Measurements from ENCODE around the gene NELL2. TPM values are rescaled to one million over a fixed set of nuclear protein-coding genes. Genes with fewer than 3 reads are reported as not detected.

NELL2 gene
- total RNA-seq, 2 donors from 2014 or later, result 0.31 to 0.52 TPM

DNA sequence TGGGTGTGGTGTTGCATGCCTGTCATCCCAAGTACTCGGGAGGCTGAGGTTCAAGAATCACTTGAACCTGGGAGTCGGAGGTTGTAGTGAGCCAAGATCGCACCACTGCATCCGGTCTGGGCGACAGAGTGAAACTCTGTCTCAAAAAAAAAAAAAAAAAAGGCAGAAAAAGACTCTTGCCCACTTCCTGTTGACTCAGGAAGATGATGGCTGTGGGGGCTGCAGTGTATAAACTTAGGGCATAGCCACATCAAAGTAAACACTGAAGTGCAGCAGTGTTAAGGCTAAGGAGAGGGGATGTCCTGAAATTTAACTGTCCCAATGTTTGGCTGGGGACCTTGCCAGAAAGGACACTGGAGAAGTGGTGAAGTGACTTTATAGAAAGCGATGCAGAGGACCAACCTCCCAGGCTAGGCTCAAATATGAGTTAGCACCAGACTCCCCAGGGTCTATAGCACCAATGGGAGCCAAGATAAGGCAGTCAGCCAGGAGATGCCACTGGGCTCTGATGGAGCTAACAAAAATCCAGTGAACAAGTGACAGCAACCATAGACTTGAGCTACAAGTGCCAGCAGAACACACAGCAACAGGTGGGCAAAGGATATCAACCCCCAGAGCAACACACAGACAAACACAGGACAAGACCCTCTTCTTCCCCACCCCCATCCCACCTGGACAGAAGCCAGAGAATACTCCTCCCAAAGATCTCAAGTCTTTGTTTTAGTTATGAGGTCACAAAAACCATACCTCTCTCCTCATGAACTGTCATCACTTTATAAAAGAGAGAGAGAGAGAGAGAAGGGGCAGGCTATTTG lies 28.0 kb downstream of the NELL2 start:
- no peaks in the 10 kb centered on the region for H3K9me3 ChIP-seq
- TF ChIP-seq, protein P1, sequence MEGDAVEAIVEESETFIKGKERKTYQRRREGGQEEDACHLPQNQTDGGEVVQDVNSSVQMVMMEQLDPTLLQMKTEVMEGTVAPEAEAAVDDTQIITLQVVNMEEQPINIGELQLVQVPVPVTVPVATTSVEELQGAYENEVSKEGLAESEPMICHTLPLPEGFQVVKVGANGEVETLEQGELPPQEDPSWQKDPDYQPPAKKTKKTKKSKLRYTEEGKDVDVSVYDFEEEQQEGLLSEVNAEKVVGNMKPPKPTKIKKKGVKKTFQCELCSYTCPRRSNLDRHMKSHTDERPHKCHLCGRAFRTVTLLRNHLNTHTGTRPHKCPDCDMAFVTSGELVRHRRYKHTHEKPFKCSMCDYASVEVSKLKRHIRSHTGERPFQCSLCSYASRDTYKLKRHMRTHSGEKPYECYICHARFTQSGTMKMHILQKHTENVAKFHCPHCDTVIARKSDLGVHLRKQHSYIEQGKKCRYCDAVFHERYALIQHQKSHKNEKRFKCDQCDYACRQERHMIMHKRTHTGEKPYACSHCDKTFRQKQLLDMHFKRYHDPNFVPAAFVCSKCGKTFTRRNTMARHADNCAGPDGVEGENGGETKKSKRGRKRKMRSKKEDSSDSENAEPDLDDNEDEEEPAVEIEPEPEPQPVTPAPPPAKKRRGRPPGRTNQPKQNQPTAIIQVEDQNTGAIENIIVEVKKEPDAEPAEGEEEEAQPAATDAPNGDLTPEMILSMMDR (IDR thresholded peaks at IDR 0.05), result no peak
- DNase-seq (ENCODE audit: low spot score), result no peak
- no peak overlapping the region for H3K27ac ChIP-seq
- no peaks in the 10 kb centered on the region for H3K36me3 ChIP-seq
- H3K27me3 ChIP-seq, result no peaks in the 10 kb centered on the region
- no peaks in the 10 kb centered on the region for H3K4me1 ChIP-seq
- H3K4me3 ChIP-seq, result no peak overlapping the region

DNA sequence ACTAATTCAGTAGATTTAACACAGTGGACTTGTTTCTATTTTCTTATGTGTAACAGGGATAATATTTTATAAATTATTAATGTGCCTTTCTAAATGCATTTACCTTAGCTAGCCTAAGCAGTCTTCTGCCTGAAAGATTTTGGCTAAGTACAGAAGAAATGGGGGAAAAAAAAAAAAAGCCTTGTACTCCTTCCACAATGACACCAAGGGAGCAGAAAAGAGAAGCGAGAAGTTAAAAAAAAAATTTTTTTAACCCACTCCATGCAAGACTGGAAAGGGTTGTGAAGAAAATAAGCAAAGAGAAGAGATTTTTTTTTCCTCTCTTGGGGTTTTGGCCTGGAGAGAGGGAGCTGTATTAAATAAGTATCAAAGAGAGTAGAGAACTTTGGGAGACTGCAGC lies 28.7 kb downstream of the NELL2 start:
- H3K27ac ChIP-seq, result no peak overlapping the region
- no peak overlapping the region for H3K4me3 ChIP-seq
- no peaks in the 10 kb centered on the region for H3K36me3 ChIP-seq

DNA sequence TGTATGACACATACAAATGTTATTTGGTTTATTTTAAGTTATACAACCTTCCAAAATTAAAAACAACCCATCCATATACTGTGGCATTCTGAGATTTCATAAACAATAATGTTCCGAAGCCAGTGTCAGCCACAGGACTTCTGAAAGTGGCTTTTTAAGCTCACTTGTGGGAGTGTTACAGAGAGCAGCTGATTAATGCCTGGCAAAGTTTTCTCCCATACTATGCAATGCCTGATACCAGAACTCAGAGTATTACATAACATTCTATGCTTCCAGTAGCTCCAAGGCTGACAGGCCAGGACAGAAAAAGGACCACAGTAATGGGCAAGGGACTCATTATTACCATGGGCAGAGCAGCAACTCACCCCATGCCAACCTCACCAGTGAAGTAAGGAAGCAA lies 29.3 kb downstream of the NELL2 start:
- H3K36me3 ChIP-seq, result no peaks in the 10 kb centered on the region
- H3K4me3 ChIP-seq, result no peak overlapping the region
- H3K27ac ChIP-seq, result no peak overlapping the region
- DNase-seq (ENCODE audit: low spot score), result no peak
- no peaks in the 10 kb centered on the region for H3K9me3 ChIP-seq
- TF ChIP-seq, protein P1 (IDR thresholded peaks at IDR 0.05), result no peak
- no peaks in the 10 kb centered on the region for H3K27me3 ChIP-seq
- no peaks in the 10 kb centered on the region for H3K4me1 ChIP-seq

More for the DNA sequence above, 28.7 kb downstream of the NELL2 start:
- DNase-seq (ENCODE audit: low spot score), result no peak
- H3K4me1 ChIP-seq, result no peaks in the 10 kb centered on the region
- H3K9me3 ChIP-seq, result no peaks in the 10 kb centered on the region
- TF ChIP-seq, protein P1 (IDR thresholded peaks at IDR 0.05), result no peak
- no peaks in the 10 kb centered on the region for H3K27me3 ChIP-seq

DNA sequence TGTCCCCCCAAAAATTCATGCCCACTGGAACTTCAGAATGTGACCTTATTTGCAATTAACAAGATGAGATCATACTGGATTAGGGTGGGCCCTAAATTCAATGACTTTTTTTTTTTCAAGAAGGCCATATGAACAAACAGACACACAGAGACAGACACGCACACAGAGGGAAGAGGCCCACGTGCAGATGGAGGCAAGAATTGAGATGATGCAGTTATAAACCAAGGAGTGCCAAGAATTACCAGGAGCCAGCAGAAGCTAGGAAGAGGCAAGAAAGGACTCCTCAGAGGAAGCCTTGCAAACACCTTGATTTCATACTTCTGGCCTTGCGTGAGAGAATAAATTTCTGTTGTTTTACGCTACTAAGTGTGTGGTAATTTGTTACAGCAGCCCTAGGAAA lies 33.4 kb downstream of the NELL2 start:
- no peaks in the 10 kb centered on the region for H3K9me3 ChIP-seq
- H3K27ac ChIP-seq, result no peak overlapping the region
- no peaks in the 10 kb centered on the region for H3K36me3 ChIP-seq
- TF ChIP-seq, protein P1 (IDR thresholded peaks at IDR 0.05), result no peak
- no peak overlapping the region for H3K4me3 ChIP-seq
- H3K4me1 ChIP-seq, result no peaks in the 10 kb centered on the region
- no peak for DNase-seq (ENCODE audit: low spot score)
- no peaks in the 10 kb centered on the region for H3K27me3 ChIP-seq

DNA sequence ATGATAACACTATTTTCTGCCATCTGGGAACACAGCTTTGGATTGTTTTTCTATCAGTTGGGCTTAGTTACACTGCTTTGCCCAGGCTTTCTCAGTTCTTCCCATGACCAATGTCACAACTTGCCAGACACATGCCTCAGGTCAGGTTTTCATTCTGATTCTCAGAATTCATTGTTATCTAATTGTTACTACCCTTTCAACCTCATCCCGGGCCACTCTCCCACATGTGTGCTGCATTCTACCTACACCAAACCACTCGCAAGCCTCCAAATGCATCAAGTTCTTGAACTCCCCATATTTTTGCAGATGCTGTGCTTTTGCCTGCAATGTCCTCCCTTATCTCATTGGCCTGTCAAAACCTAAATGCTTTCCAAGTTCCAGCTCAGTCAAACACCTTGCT lies 36.3 kb downstream of the NELL2 start:
- no peaks in the 10 kb centered on the region for H3K27me3 ChIP-seq
- no peak for DNase-seq (ENCODE audit: low spot score)
- H3K27ac ChIP-seq, result no peak overlapping the region
- H3K4me1 ChIP-seq, result no peaks in the 10 kb centered on the region
- H3K36me3 ChIP-seq, result no peaks in the 10 kb centered on the region
- TF ChIP-seq, protein P1 (IDR thresholded peaks at IDR 0.05), result no peak
- no peaks in the 10 kb centered on the region for H3K9me3 ChIP-seq
- H3K4me3 ChIP-seq, result no peak overlapping the region

Measured in right atrium auricular region (tissue), 2 donors.